ENCODE measurements around the gene RRP7A.
A peak's percentile ranks its signal among the peaks of the same experiment; 100 is the strongest.

The RRP7A gene

DNA sequence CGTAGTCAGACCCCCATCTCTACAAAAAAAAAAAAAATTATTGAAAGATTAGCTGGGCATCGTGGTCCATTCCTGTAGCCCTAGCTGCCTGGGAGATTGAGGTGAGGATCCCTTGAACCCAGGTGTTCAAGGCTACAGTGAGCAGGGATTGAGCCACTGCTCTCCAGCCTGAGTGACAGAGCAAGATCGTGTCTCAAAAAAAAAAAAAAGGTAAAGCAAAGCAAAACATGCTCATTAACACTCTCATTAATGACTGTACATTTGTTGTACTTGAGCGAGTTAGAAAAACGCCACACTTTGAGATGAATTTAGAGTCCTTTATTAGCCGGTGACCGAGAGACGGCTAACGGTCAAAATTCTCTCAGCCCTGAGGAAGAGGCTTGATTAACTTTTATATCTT is 28.0 kb upstream of the RRP7A start:
- no peak for ATAC-seq
- no peak for TF ChIP-seq ISL1 (CRISPR knock-in tag; IDR thresholded peaks at IDR 0.05)
- no peak for TF ChIP-seq OSR1 (CRISPR knock-in tag; IDR thresholded peaks at IDR 0.05)
- no peak for TF ChIP-seq CSDC2 (CRISPR knock-in tag; IDR thresholded peaks at IDR 0.05)
- TF ChIP-seq RARB (CRISPR knock-in tag; IDR thresholded peaks at IDR 0.05) = no peak
- TF ChIP-seq GLIS3 (CRISPR knock-in tag; IDR thresholded peaks at IDR 0.05) = no peak
- TF ChIP-seq ZNF8 (CRISPR knock-in tag; IDR thresholded peaks at IDR 0.05) = no peak
- no peak for TF ChIP-seq ZFP3 (CRISPR knock-in tag; IDR thresholded peaks at IDR 0.05)
- no peak for TF ChIP-seq TCF4 (CRISPR knock-in tag; IDR thresholded peaks at IDR 0.05; ENCODE audit: borderline replicate concordance)
- TF ChIP-seq, protein P1, sequence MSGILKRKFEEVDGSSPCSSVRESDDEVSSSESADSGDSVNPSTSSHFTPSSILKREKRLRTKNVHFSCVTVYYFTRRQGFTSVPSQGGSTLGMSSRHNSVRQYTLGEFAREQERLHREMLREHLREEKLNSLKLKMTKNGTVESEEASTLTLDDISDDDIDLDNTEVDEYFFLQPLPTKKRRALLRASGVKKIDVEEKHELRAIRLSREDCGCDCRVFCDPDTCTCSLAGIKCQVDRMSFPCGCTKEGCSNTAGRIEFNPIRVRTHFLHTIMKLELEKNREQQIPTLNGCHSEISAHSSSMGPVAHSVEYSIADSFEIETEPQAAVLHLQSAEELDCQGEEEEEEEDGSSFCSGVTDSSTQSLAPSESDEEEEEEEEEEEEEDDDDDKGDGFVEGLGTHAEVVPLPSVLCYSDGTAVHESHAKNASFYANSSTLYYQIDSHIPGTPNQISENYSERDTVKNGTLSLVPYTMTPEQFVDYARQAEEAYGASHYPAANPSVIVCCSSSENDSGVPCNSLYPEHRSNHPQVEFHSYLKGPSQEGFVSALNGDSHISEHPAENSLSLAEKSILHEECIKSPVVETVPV (CRISPR knock-in tag; IDR thresholded peaks at IDR 0.05) = no peak
- TF ChIP-seq, protein P2, sequence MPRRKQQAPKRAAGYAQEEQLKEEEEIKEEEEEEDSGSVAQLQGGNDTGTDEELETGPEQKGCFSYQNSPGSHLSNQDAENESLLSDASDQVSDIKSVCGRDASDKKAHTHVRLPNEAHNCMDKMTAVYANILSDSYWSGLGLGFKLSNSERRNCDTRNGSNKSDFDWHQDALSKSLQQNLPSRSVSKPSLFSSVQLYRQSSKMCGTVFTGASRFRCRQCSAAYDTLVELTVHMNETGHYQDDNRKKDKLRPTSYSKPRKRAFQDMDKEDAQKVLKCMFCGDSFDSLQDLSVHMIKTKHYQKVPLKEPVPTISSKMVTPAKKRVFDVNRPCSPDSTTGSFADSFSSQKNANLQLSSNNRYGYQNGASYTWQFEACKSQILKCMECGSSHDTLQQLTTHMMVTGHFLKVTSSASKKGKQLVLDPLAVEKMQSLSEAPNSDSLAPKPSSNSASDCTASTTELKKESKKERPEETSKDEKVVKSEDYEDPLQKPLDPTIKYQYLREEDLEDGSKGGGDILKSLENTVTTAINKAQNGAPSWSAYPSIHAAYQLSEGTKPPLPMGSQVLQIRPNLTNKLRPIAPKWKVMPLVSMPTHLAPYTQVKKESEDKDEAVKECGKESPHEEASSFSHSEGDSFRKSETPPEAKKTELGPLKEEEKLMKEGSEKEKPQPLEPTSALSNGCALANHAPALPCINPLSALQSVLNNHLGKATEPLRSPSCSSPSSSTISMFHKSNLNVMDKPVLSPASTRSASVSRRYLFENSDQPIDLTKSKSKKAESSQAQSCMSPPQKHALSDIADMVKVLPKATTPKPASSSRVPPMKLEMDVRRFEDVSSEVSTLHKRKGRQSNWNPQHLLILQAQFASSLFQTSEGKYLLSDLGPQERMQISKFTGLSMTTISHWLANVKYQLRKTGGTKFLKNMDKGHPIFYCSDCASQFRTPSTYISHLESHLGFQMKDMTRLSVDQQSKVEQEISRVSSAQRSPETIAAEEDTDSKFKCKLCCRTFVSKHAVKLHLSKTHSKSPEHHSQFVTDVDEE (CRISPR knock-in tag; IDR thresholded peaks at IDR 0.05) = no peak
- TF ChIP-seq TOX (CRISPR knock-in tag; IDR thresholded peaks at IDR 0.05; ENCODE audit: borderline replicate concordance) = no peak
- TF ChIP-seq, protein P3, sequence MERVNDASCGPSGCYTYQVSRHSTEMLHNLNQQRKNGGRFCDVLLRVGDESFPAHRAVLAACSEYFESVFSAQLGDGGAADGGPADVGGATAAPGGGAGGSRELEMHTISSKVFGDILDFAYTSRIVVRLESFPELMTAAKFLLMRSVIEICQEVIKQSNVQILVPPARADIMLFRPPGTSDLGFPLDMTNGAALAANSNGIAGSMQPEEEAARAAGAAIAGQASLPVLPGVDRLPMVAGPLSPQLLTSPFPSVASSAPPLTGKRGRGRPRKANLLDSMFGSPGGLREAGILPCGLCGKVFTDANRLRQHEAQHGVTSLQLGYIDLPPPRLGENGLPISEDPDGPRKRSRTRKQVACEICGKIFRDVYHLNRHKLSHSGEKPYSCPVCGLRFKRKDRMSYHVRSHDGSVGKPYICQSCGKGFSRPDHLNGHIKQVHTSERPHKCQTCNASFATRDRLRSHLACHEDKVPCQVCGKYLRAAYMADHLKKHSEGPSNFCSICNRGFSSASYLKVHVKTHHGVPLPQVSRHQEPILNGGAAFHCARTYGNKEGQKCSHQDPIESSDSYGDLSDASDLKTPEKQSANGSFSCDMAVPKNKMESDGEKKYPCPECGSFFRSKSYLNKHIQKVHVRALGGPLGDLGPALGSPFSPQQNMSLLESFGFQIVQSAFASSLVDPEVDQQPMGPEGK (CRISPR knock-in tag; IDR thresholded peaks at IDR 0.05; ENCODE audit: borderline replicate concordance) = no peak
- TF ChIP-seq, protein P4, sequence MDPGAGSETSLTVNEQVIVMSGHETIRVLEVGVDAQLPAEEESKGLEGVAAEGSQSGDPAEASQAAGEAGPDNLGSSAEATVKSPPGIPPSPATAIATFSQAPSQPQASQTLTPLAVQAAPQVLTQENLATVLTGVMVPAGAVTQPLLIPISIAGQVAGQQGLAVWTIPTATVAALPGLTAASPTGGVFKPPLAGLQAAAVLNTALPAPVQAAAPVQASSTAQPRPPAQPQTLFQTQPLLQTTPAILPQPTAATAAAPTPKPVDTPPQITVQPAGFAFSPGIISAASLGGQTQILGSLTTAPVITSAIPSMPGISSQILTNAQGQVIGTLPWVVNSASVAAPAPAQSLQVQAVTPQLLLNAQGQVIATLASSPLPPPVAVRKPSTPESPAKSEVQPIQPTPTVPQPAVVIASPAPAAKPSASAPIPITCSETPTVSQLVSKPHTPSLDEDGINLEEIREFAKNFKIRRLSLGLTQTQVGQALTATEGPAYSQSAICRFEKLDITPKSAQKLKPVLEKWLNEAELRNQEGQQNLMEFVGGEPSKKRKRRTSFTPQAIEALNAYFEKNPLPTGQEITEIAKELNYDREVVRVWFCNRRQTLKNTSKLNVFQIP (CRISPR knock-in tag; IDR thresholded peaks at IDR 0.05; ENCODE audit: borderline replicate concordance, low read depth) = no peak
- TF ChIP-seq ZNF565 (CRISPR knock-in tag; conservative IDR thresholded peaks at IDR 0.05; ENCODE audit: low read depth) = no peak
- TF ChIP-seq ZC3H10 (CRISPR knock-in tag; IDR thresholded peaks at IDR 0.05) = no peak
- TF ChIP-seq SNAI2 (CRISPR knock-in tag; IDR thresholded peaks at IDR 0.05) = no peak
- no peak for TF ChIP-seq ESRRG (CRISPR knock-in tag; IDR thresholded peaks at IDR 0.05)

DNA sequence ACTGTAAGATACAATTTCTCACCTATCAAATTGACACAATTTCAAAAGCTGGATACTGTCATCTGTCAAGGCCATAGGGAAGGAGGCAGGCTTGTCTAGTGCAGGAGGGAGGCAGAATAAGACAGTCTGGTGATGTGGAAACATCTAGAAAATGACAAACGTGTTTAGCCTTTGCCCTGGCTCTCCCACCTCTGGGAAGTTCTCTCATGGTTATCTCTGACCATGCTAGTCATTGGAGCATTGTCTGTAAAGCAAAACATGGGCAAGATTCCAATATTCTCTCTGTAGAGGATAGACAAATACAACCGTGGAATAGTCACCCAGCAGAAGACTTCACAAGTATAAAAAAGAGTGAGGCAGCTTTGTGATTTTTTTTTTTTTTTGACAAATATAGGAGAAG is 25.1 kb upstream of the RRP7A start:
- TF ChIP-seq RARB (CRISPR knock-in tag; IDR thresholded peaks at IDR 0.05) = no peak
- TF ChIP-seq ZC3H10 (CRISPR knock-in tag; IDR thresholded peaks at IDR 0.05) = no peak
- no peak for TF ChIP-seq ARNTL (CRISPR knock-in tag; IDR thresholded peaks at IDR 0.05; ENCODE audit: borderline replicate concordance, low read depth)
- TF ChIP-seq SNAI2 (CRISPR knock-in tag; IDR thresholded peaks at IDR 0.05) = no peak
- no peak for TF ChIP-seq BACH2 (CRISPR knock-in tag; IDR thresholded peaks at IDR 0.05; ENCODE audit: borderline replicate concordance)
- TF ChIP-seq TCF4 (CRISPR knock-in tag; IDR thresholded peaks at IDR 0.05; ENCODE audit: borderline replicate concordance) = no peak
- TF ChIP-seq, protein P5, sequence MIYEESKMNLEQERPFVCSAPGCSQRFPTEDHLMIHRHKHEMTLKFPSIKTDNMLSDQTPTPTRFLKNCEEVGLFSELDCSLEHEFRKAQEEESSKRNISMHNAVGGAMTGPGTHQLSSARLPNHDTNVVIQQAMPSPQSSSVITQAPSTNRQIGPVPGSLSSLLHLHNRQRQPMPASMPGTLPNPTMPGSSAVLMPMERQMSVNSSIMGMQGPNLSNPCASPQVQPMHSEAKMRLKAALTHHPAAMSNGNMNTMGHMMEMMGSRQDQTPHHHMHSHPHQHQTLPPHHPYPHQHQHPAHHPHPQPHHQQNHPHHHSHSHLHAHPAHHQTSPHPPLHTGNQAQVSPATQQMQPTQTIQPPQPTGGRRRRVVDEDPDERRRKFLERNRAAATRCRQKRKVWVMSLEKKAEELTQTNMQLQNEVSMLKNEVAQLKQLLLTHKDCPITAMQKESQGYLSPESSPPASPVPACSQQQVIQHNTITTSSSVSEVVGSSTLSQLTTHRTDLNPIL (CRISPR knock-in tag; IDR thresholded peaks at IDR 0.05; ENCODE audit: low read depth) = no peak
- no peak for TF ChIP-seq OSR1 (CRISPR knock-in tag; IDR thresholded peaks at IDR 0.05)
- no peak for TF ChIP-seq ESRRG (CRISPR knock-in tag; IDR thresholded peaks at IDR 0.05)
- no peak for TF ChIP-seq CSDC2 (CRISPR knock-in tag; IDR thresholded peaks at IDR 0.05)
- no peak for TF ChIP-seq ZNF8 (CRISPR knock-in tag; IDR thresholded peaks at IDR 0.05)
- TF ChIP-seq GLIS3 (CRISPR knock-in tag; IDR thresholded peaks at IDR 0.05) = no peak
- no peak for TF ChIP-seq ZFP3 (CRISPR knock-in tag; IDR thresholded peaks at IDR 0.05)
- no peak for TF ChIP-seq ZFP30 (CRISPR knock-in tag; IDR thresholded peaks at IDR 0.05)
- no peak for TF ChIP-seq PPARA (CRISPR knock-in tag; IDR thresholded peaks at IDR 0.05; ENCODE audit: borderline replicate concordance)
- TF ChIP-seq, protein P2 (CRISPR knock-in tag; IDR thresholded peaks at IDR 0.05) = no peak
- TF ChIP-seq TOX (CRISPR knock-in tag; IDR thresholded peaks at IDR 0.05; ENCODE audit: borderline replicate concordance) = no peak
- TF ChIP-seq, protein P3 (CRISPR knock-in tag; IDR thresholded peaks at IDR 0.05; ENCODE audit: borderline replicate concordance) = no peak
- ATAC-seq = no peak

DNA sequence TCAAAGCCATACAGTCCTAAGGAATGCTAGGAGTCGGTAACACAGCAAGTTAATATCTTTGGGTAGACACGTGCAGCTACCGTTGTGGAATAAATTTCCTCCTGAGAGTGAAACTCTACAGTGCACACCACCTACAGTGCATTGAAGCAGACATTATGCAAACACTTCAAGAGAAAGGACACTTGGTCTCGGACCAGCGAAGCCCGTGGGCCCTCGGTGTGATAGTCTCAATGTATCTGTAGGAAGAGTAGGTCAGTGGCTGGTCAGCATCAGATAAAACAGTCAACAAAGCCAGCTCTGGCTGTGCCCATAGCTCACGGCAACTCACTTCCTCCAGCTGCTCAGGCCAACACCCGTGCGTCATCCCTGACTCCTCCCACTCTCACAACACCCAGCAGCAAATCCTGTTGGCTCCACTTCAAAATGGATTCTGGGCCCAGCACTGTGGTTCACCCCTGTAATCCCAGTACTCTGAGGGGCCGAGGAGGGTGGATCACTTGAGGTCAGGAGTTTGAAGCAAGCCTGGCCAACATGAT is 19.7 kb upstream of the RRP7A start:
- peak; percentile 61; the same call in 2 of the 3 replicates for ATAC-seq
